Heart right ventricle (tissue), 16 donors: ENCODE data around the gene SLC22A23. TPM values are rescaled to one million over a fixed set of nuclear protein-coding genes. Genes with fewer than 3 reads are reported as not detected.

Source experiments
- ATAC-seq, 8 donors: fragments of 200-7000 bp; cut with Tn5 transposase; one replicate each; pipeline ENCODE4 v1.9.1; 2020; ENCODE audit warnings: mild to moderate bottlenecking in 8 of 8, moderate library complexity in 8 of 8, moderate number of reproducible peaks in 1 of 8
- DNase-seq, 2 donors: peaks; one replicate each; pipeline ENCODE4 v3.0.0-alpha.2; 2020
- H3K27ac ChIP-seq, 10 donors: fragments of 200-600 bp; sonication (generic) in 2 of 10; one replicate each; pipeline versions ENCODE4 v1.5.0 to v1.8.0; 2020 to 2022; ENCODE audit warnings: mild to moderate bottlenecking in 3 of 10
- H3K27me3 ChIP-seq, 7 donors: fragments of 200-600 bp; one replicate each; pipeline ENCODE4 v1.8.0; 2021 to 2022; ENCODE audit warnings: mild to moderate bottlenecking in 2 of 7
- H3K36me3 ChIP-seq, 9 donors: fragments of 200-600 bp; sonication (generic) in 1 of 9; one replicate each; pipeline versions ENCODE4 v1.5.0 to v1.8.0; 2020 to 2022; ENCODE audit warnings: mild to moderate bottlenecking in 2 of 9
- H3K4me1 ChIP-seq, 9 donors: fragments of 200-600 bp; sonication (generic) in 1 of 9; one replicate each; pipeline versions ENCODE4 v1.5.0 to v1.8.0; 2020 to 2022; ENCODE audit warnings: mild to moderate bottlenecking in 4 of 9
- H3K4me3 ChIP-seq, 10 donors: fragments of 200-600 bp; sonication (generic) in 2 of 10; one replicate each; pipeline versions ENCODE4 v1.5.0 to v1.8.0; 2020 to 2022; ENCODE audit warnings: mild to moderate bottlenecking in 7 of 10, moderate library complexity in 2 of 10
- H3K9me3 ChIP-seq, 11 donors: fragments of 200-600 bp in 10 of 11; sonication (generic) in 2 of 11; one replicate each; pipeline versions ENCODE4 v1.5.0 to v1.8.0; 2013 to 2022; ENCODE audit warnings: mild to moderate bottlenecking in 2 of 11, control low read depth in 1 of 11, moderate library complexity in 1 of 11
- CTCF ChIP-seq, 9 donors: fragments of 200-600 bp; sonication (generic) in 2 of 9; IDR thresholded peaks; one replicate each; pipeline versions ENCODE4 v1.5.0 to v1.8.0; 2021 to 2022; ENCODE audit warnings: antibody characterized with exemption in 9 of 9, mild to moderate bottlenecking in 5 of 9, moderate library complexity in 1 of 9
- WGBS, 2 donors: extraction: QIAGEN DNeasy Blood & Tissue Kit; methylation state at CpG; one replicate each; pipeline ENCODE4 v1.1.7; 2013; ENCODE audit warnings: inconsistent platforms in 1 of 2; 5-methylcytosine and 5-hydroxymethylcytosine counted together
- intact Hi-C, 10 donors: fragments of 100-400 bp; cut with DNase I; formaldehyde crosslinking; loops; one replicate each; pipeline versions ENCODE4 v1.11.1 to v1.14.2; 2022
- polyA plus RNA-seq, 2 donors: library from polyadenylated mRNA; stranded (reverse); fragments of 200-250 nt; gene quantifications; one replicate each; pipeline ENCODE4 v1.2.3, GENCODE V29; 2013
- total RNA-seq, 10 donors: library from RNA; stranded (reverse); fragmentation: NEBNext Ultra II Directional in 3 of 10; extraction: Animal tissue kit (Norgen Biotek cat#: 25700) in 3 of 10; gene quantifications; one replicate each; pipeline versions ENCODE4 v1.2.1 to v1.2.4, GENCODE V29; 2021 to 2023
- donor health status: Arrhythmogenic right ventricular cardiomyopathy.
- donor health status: ischemic (EF 13 %, LVEDD 7.1; RV severe dilation, severe dysfunction).
- donor health status: healthy with polysubstance abuse.
- donor health status: DM: no; HTN: yes; CAD: no.
- donor health status: DM: no; HTN: no; CAD: no.
- donor health status: ischemic (EF 25% LVEDD 6.9; RV normal size, moderate dysfunction).
- donor health status: ischemic (EF 25% LVEDD 5.7; RV mildly dilated, moderate dysfunction).
- donor health status: healthy.
- donor health status: DM: yes; HTN: yes; CAD: no.
- donor health status: Ischemic cardiomyopathy.
- donor health status: ischemic (EF 35%, LVEDD 5.7; RV mildly dilated, moderate dysfunction).
- donor health status: nonischemic (EF 11% LVEDD 7.7; RV severe dilation, severe dysfunction).
- donor health status: DM: yes; HTN: yes; CAD: no.
- donor health status: PGD.
- donor health status: ischemic (EF 29% LVEDD 5.4; RV normal size, mild dysfunction).
- donor health status: nonischemic (EF 23%, LVEDD 6.1; RV moderate dilation, normal function).

SLC22A23 gene
- total and polyA plus RNA-seq, 12 donors = 1.9 to 7.8 (median 5.1) TPM

DNA sequence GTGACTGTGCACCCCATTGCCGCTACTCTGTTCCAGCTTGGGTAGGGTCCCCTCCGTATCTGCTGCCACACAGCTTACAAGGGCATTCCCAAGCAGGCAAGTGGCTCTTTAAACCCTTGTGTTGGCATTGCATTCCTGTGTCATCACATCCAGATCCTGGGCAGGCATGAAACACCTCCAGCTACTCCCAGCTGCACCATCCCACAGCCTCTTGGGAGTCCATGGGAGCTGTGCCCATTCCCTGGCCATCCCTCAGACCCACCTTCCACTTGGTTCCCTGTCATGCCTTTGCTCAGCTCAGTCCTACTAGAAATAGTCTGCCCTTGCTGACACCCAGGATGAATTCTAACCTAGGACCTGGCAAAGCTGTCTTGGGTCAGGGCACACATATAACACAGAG lies 110.4 kb downstream of the SLC22A23 start:
- peaks cover 0 to 5% (median 0%) of the 10 kb centered on the region in 7 donors for H3K27me3 ChIP-seq
- TF ChIP-seq CTCF (IDR thresholded peaks at IDR 0.05) = no peak

DNA sequence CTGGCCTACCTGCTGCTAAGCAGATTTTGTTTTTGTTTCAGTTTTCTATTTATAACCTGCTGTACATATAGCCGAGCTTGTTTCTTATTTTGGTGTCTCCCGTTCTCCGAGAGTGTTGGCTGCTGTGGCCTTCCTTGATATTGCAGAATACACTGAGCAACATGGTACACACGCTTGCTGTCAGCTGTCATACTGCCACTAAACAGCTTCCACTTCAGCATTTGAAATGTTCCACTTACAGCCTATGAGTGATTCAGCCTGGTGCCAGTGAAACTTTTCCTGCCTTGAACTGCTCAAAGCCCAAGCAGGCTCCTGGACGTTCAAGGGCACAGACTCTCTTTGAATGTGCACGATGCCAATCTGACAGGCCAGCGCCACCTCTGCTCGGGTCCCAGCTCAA lies 111.0 kb downstream of the SLC22A23 start:
- no peak for TF ChIP-seq CTCF (IDR thresholded peaks at IDR 0.05)
- H3K4me1 ChIP-seq = peaks cover 0 to 20% (median 5%) of the 10 kb centered on the region in 9 donors
- peak; percentile 71 to 95 (median 91) for ATAC-seq
- H3K27me3 ChIP-seq = peaks cover 0 to 5% (median 0%) of the 10 kb centered on the region in 7 donors
- H3K4me3 ChIP-seq = no peak overlapping the region
- H3K27ac ChIP-seq = peak overlapping the region in 9 of 10 donors; percentile 55 to 80 (median 69)
- H3K9me3 ChIP-seq = no peaks in the 10 kb centered on the region
- 50% methylated on average over 8 of the region's 8 CpGs for WGBS, 2 donors
- intact Hi-C loops = no loop called here
- DNase-seq = peak in 1 of 2 donors; percentile 39
- H3K36me3 ChIP-seq = no peaks in the 10 kb centered on the region

More for the DNA sequence above, 110.4 kb downstream of the SLC22A23 start:
- no peak overlapping the region for H3K4me3 ChIP-seq
- H3K9me3 ChIP-seq = no peaks in the 10 kb centered on the region
- no peaks in the 10 kb centered on the region for H3K36me3 ChIP-seq
- intact Hi-C loops = no loop called here
- peaks cover 0 to 20% (median 4%) of the 10 kb centered on the region in 9 donors for H3K4me1 ChIP-seq
- H3K27ac ChIP-seq = peak overlapping the region in 9 of 10 donors; percentile 55 to 80 (median 69)
- WGBS, 2 donors = 70 to 72% methylated on average over 2 of the region's 2 CpGs
- DNase-seq (no peak), ATAC-seq (peak in 4 of 8 donors; percentile 13 to 49 (median 28))

GRCh38 chr6:3343089-3343883 lies 113.6 kb downstream of the SLC22A23 start:
- Histone ChIP-seq H3K4me3 (no peak overlapping the region), H3K9me3 (no peaks in the 10 kb centered on the region), H3K27ac (no peak overlapping the region), H3K4me1 (peaks cover 0 to 22% (median 7%) of the 10 kb centered on the region in 9 donors), H3K27me3 (peaks cover 0 to 5% (median 0%) of the 10 kb centered on the region in 7 donors), H3K36me3 (no peaks in the 10 kb centered on the region)
- intact Hi-C loops = no loop called here
- no peak for ATAC-seq
- no peak for TF ChIP-seq CTCF (IDR thresholded peaks at IDR 0.05)
- WGBS, 2 donors = 85 to 91% methylated on average over 14 of the region's 14 CpGs
- DNase-seq = no peak

DNA sequence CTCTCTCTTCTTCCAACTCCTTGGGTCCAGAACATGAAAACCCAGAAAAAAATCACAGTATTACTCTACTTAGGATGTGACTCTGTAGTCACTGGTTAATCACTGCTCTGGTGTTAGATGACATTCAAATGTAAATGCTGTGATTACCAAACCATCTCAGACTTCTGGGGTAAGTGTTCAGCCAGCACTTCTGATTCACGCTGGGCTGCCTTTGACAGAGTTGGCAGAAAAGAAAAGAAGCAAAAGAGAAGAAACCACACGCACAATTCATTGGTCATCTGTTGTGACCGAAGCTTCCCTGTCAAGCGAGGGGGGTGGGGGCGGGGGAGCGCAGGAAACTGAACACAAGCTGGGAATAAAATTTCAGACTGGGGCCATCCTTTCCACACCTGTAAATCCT lies 115.4 kb downstream of the SLC22A23 start:
- H3K4me3 ChIP-seq = no peak overlapping the region
- no peaks in the 10 kb centered on the region for H3K9me3 ChIP-seq
- ATAC-seq (peak in 1 of 8 donors; percentile 61), DNase-seq (no peak)
- WGBS, 2 donors = 69 to 72% methylated on average over 6 of the region's 6 CpGs
- peak overlapping the region in 2 of 10 donors; percentile 11 to 54 for H3K27ac ChIP-seq
- H3K27me3 ChIP-seq = peaks cover 0 to 5% (median 0%) of the 10 kb centered on the region in 7 donors
- intact Hi-C loops = no loop called here
- H3K4me1 ChIP-seq = peaks cover 0 to 33% (median 12%) of the 10 kb centered on the region in 9 donors
- no peaks in the 10 kb centered on the region for H3K36me3 ChIP-seq
- TF ChIP-seq CTCF (IDR thresholded peaks at IDR 0.05) = no peak
